CD14-positive monocyte (primary cell): Measurements from ENCODE around the gene LYZL1. TPM values are rescaled to one million over a fixed set of nuclear protein-coding genes. Genes with fewer than 3 reads are reported as not detected.
A peak's percentile ranks its signal among the peaks of the same experiment; 100 is the strongest.

Experiments used
- DNase-seq, 3 donors: peaks; one replicate each; pipeline ENCODE4 v3.0.0-alpha.2; 2011 to 2022
- H2AFZ ChIP-seq: 2 replicates; pipeline ENCODE4 v1.6.0; 2012; ENCODE audit warnings: mild to moderate bottlenecking, low read depth, low read length, inconsistent platforms; ENCODE audit not compliant: insufficient read depth, poor library complexity, severe bottlenecking
- H3K27ac ChIP-seq, 2 donors: 1 replicate in 1 of 2; 2 replicates in 1 of 2; pipeline ENCODE4 v1.5.1; 2012 to 2013; ENCODE audit warnings: low read length in 2 of 2, control low read depth in 1 of 2, inconsistent platforms in 1 of 2, low read depth in 1 of 2, mild to moderate bottlenecking in 1 of 2
- H3K27me3 ChIP-seq, 2 donors: one replicate each; pipeline versions ENCODE4 v1.6.0 to v1.6.1; 2011 to 2013; ENCODE audit warnings: low read length in 2 of 2; ENCODE audit not compliant: control insufficient read depth in 2 of 2, insufficient read depth in 2 of 2
- H3K36me3 ChIP-seq, 2 donors: replicated peaks in 1 of 2; 1 replicate in 1 of 2; 2 replicates in 1 of 2; pipeline versions ENCODE4 v1.5.1 to v1.6.1; 2012 to 2013; ENCODE audit warnings: low read length in 2 of 2, control low read depth in 1 of 2, inconsistent platforms in 1 of 2, mild to moderate bottlenecking in 1 of 2; ENCODE audit not compliant: insufficient read depth in 2 of 2, control insufficient read depth in 1 of 2
- H3K4me1 ChIP-seq, 2 donors: 1 replicate in 1 of 2; 2 replicates in 1 of 2; pipeline versions ENCODE4 v1.5.1 to v1.6.1; 2012 to 2013; ENCODE audit warnings: low read length in 2 of 2, control low read depth in 1 of 2, inconsistent platforms in 1 of 2, mild to moderate bottlenecking in 1 of 2, moderate library complexity in 1 of 2; ENCODE audit not compliant: insufficient read depth in 2 of 2, control insufficient read depth in 1 of 2
- H3K4me2 ChIP-seq: replicated peaks from 2 replicates; pipeline ENCODE3; 2012; ENCODE audit warnings: low read length, moderate library complexity, mild to moderate bottlenecking; ENCODE audit not compliant: poor library complexity, severe bottlenecking; ENCODE audit errors: extremely low read depth
- H3K4me3 ChIP-seq, 3 experiments: fragments of 200-600 bp in 1 of 3; sonication (generic) in 1 of 3; replicated peaks in 1 of 3; 1 replicate in 2 of 3; 2 replicates in 1 of 3; pipeline ENCODE4 v1.5.1; 2011 to 2013; ENCODE audit warnings: low read length in 3 of 3, mild to moderate bottlenecking in 3 of 3, control low read depth in 2 of 3, low read depth in 2 of 3, inconsistent platforms in 1 of 3, moderate library complexity in 1 of 3
- H3K79me2 ChIP-seq: 2 replicates; pipeline ENCODE4 v1.6.0; 2012; ENCODE audit warnings: mild to moderate bottlenecking, control low read depth, inconsistent platforms, low read length, moderate library complexity; ENCODE audit not compliant: insufficient read depth
- H3K9ac ChIP-seq: 2 replicates; pipeline ENCODE4 v1.6.0; 2017; ENCODE audit warnings: low read length, mild to moderate bottlenecking; ENCODE audit not compliant: insufficient read depth, poor library complexity, severe bottlenecking
- H3K9me3 ChIP-seq, 2 donors: replicated peaks in 1 of 2; 1 replicate in 1 of 2; 2 replicates in 1 of 2; pipeline versions ENCODE4 v1.5.1 to v1.6.1; 2012 to 2013; ENCODE audit warnings: low read length in 2 of 2, control low read depth in 1 of 2; ENCODE audit not compliant: control insufficient read depth in 1 of 2, insufficient read depth in 1 of 2
- H4K20me1 ChIP-seq: 2 replicates; pipeline ENCODE4 v1.6.0; 2012; ENCODE audit warnings: mild to moderate bottlenecking, low read length, control low read depth, moderate library complexity; ENCODE audit not compliant: insufficient read depth
- H3K27ac Mint-ChIP-seq, 7 donors: one replicate each; pipeline ENCODE4 v1.8.0; 2020; ENCODE audit warnings: mild to moderate bottlenecking in 7 of 7, mixed read lengths in 7 of 7, moderate library complexity in 6 of 7, inconsistent platforms in 2 of 7
- H3K27me3 Mint-ChIP-seq, 3 donors: one replicate each; pipeline ENCODE4 v1.8.0; 2021 to 2022; ENCODE audit warnings: low read depth in 3 of 3, mild to moderate bottlenecking in 3 of 3, mixed read lengths in 3 of 3, moderate library complexity in 3 of 3, inconsistent platforms in 1 of 3
- H3K36me3 Mint-ChIP-seq, 2 donors: one replicate each; pipeline ENCODE4 v1.8.0; 2020; ENCODE audit warnings: mixed read lengths in 2 of 2, inconsistent platforms in 1 of 2, mild to moderate bottlenecking in 1 of 2
- H3K4me1 Mint-ChIP-seq: one replicate; pipeline ENCODE4 v1.8.0; 2020; ENCODE audit warnings: mild to moderate bottlenecking, mixed read lengths
- H3K4me3 Mint-ChIP-seq, 2 donors: one replicate each; pipeline ENCODE4 v1.8.0; 2020; ENCODE audit warnings: mild to moderate bottlenecking in 2 of 2, mixed read lengths in 2 of 2, moderate library complexity in 1 of 2
- H3K9me3 Mint-ChIP-seq, 7 donors: one replicate each; pipeline ENCODE4 v1.8.0; 2020 to 2022; ENCODE audit warnings: mixed read lengths in 7 of 7, mild to moderate bottlenecking in 6 of 7, moderate library complexity in 6 of 7, inconsistent platforms in 2 of 7
- CTCF ChIP-seq: fragments of 200-600 bp; IDR thresholded peaks from one replicate; pipeline ENCODE4 v1.8.0; 2022; ENCODE audit warnings: antibody characterized with exemption, mild to moderate bottlenecking
- WGBS: methylation state at CpG from one replicate; pipeline ENCODE4 v1.1.5; 2013; ENCODE audit warnings: missing lambda C conversion rate; ENCODE audit not compliant: insufficient coverage; 5-methylcytosine and 5-hydroxymethylcytosine counted together
- intact Hi-C, 2 donors: fragments of 100-400 bp; cut with micrococcal nuclease; formaldehyde crosslinking; loops; one replicate each; pipeline versions ENCODE4 v1.15.0 to v1.15.1; 2023
- polyA plus RNA-seq, 3 donors: library from polyadenylated mRNA; depleted of rRNA in 1 of 3; unstranded in 2 of 3; stranded (reverse) in 1 of 3; fragments of 300-500 nt in 2 of 3; fragments of >200 nt in 1 of 3; fragmentation: Illumina TruSeq in 2 of 3; gene quantifications; 1 replicate in 2 of 3; 2 replicates in 1 of 3; pipeline ENCODE4 v1.2.3, GENCODE V29; 2012 to 2021

LYZL1 gene
- polyA plus RNA-seq, 3 donors = not detected

- H3K4me3 Mint-ChIP-seq = peak overlapping the region in 1 of 2 donors; percentile 33
- peak overlapping the region; percentile 25 for H2AFZ ChIP-seq
- peak; percentile 54 for TF ChIP-seq CTCF
Measured at GRCh38 chr10:29304264-29304994, 15.6 kb downstream of the LYZL1 start.

GRCh38 chr10:29304995-29305335 lies 16.1 kb downstream of the LYZL1 start:
- H3K4me2 ChIP-seq = no peak overlapping the region
- no peak overlapping the region for H3K4me3 ChIP-seq
- intact Hi-C loops = loop anchor here in 1 of 2 donors (10.0 kb wide), 1 partner anchor 640 kb away; no protein-coding TSS in a partner anchor
- peaks cover 0 to 16% (median 8%) of the 10 kb centered on the region in 7 donors for H3K9me3 Mint-ChIP-seq
- no CpG with 5 or more reads among the region's 2 CpGs for WGBS
- no peaks in the 10 kb centered on the region for H3K79me2 ChIP-seq
- peaks cover 0 to 4% of the 10 kb centered on the region in 2 donors for H3K4me1 ChIP-seq
- H3K27me3 Mint-ChIP-seq = peaks cover 3 to 13% (median 5%) of the 10 kb centered on the region in 3 donors
- H3K9ac ChIP-seq = no peak overlapping the region
- H3K27me3 ChIP-seq = peaks cover 0 to 6% of the 10 kb centered on the region in 2 donors
- H3K27ac ChIP-seq = no peak overlapping the region
- peaks cover 0 to 7% of the 10 kb centered on the region in 2 donors for H3K9me3 ChIP-seq
- DNase-seq = no peak
- no peak overlapping the region for H3K27ac Mint-ChIP-seq
- no peaks in the 10 kb centered on the region for H3K36me3 ChIP-seq
- no peaks in the 10 kb centered on the region for H4K20me1 ChIP-seq
- peak overlapping the region; percentile 25 for H2AFZ ChIP-seq
- H3K4me1 Mint-ChIP-seq = peaks cover 6% of the 10 kb centered on the region
- H3K36me3 Mint-ChIP-seq = no peaks in the 10 kb centered on the region
- peak overlapping the region in 1 of 2 donors; percentile 33 for H3K4me3 Mint-ChIP-seq
- no peak for TF ChIP-seq CTCF

More at GRCh38 chr10:29304264-29304994, 15.6 kb downstream of the LYZL1 start:
- Histone ChIP-seq H3K27ac (no peak overlapping the region), H3K9me3 (peaks cover 0 to 7% of the 10 kb centered on the region in 2 donors), H3K27me3 (peaks cover 0 to 6% of the 10 kb centered on the region in 2 donors), H3K9ac (no peak overlapping the region), H3K4me1 (peaks cover 0 to 4% of the 10 kb centered on the region in 2 donors), H4K20me1 (no peaks in the 10 kb centered on the region), H3K79me2 (no peaks in the 10 kb centered on the region), H3K4me3 (no peak overlapping the region), H3K36me3 (no peaks in the 10 kb centered on the region), H3K4me2 (no peak overlapping the region)
- H3K36me3 Mint-ChIP-seq = no peaks in the 10 kb centered on the region
- DNase-seq = peak in 2 of 3 donors; percentile 4 to 16
- peak overlapping the region in 1 of 7 donors; percentile 54 for H3K27ac Mint-ChIP-seq
- H3K4me1 Mint-ChIP-seq = peaks cover 6% of the 10 kb centered on the region
- intact Hi-C loops = loop anchor here in 1 of 2 donors (10.0 kb wide), 1 partner anchor 640 kb away; no protein-coding TSS in a partner anchor
- WGBS = 10% methylated on average over 3 of the region's 6 CpGs
- peaks cover 2 to 13% (median 3%) of the 10 kb centered on the region in 3 donors for H3K27me3 Mint-ChIP-seq
- H3K9me3 Mint-ChIP-seq = peaks cover 0 to 16% (median 8%) of the 10 kb centered on the region in 7 donors
